SK-N-MC (cell line): ENCODE results near the gene H6PD.
A peak's percentile ranks its signal among the peaks of the same experiment; 100 is the strongest.

Experiments used
- DNase-seq: peaks from one replicate; pipeline ENCODE4 v3.0.0-alpha.2; 2011; ENCODE audit warnings: low read depth, low spot score
- H3K27ac ChIP-seq: fragments of 200-600 bp; sonication (generic); 2 replicates; pipeline ENCODE4 v1.5.1; 2016; ENCODE audit warnings: mixed run types
- H3K36me3 ChIP-seq: fragments of 200-600 bp; sonication (generic); 2 replicates; pipeline ENCODE4 v1.6.1; 2017; ENCODE audit warnings: antibody characterized with exemption, low read length, mixed read lengths; ENCODE audit not compliant: insufficient read depth
- H3K4me3 ChIP-seq: fragments of 200-600 bp; sonication (generic); 2 replicates; pipeline ENCODE4 v1.5.1; 2016
- H3K9ac ChIP-seq: fragments of 200-600 bp; sonication (generic); 2 replicates; pipeline ENCODE4 v1.8.0; 2017; ENCODE audit warnings: mixed run types, mixed read lengths; ENCODE audit not compliant: insufficient read length
- H3K9me3 ChIP-seq: fragments of 200-600 bp; sonication (generic); 2 replicates; pipeline ENCODE4 v1.6.1; 2017; ENCODE audit warnings: low read depth, mild to moderate bottlenecking, antibody characterized with exemption, low read length, moderate library complexity, mixed read lengths
- EZH2 ChIP-seq: fragments of 200-600 bp; sonication (generic); IDR thresholded peaks from one replicate; pipeline ENCODE4 v1.6.1; 2017; ENCODE audit warnings: antibody characterized with exemption
- FOXP2 ChIP-seq: optimal IDR thresholded peaks from 2 replicates; pipeline ENCODE3; 2011; ENCODE audit warnings: mild to moderate bottlenecking, moderate library complexity; ENCODE audit not compliant: insufficient read depth; ENCODE audit errors: extremely low read length, control extremely low read depth
- POLR2AphosphoS5 ChIP-seq: IDR thresholded peaks from 2 replicates; pipeline ENCODE4 v1.6.1; 2012; ENCODE audit warnings: mild to moderate bottlenecking, low read depth, low read length, borderline replicate concordance

Gene H6PD

GRCh38 chr1:9224664-9225410, 9.7 kb upstream of the H6PD start:
- Histone ChIP-seq H3K36me3 (no peaks in the 10 kb centered on the region), H3K9me3 (no peaks in the 10 kb centered on the region), H3K4me3 (no peak overlapping the region), H3K9ac (no peak overlapping the region), H3K27ac (no peak overlapping the region)
- no peak for TF ChIP-seq POLR2AphosphoS5
- TF ChIP-seq FOXP2 = no peak
- no peak for TF ChIP-seq EZH2
- DNase-seq = no peak

- TF ChIP-seq EZH2 (no peak), POLR2AphosphoS5 (no peak), FOXP2 (no peak)
- no peak overlapping the region for H3K27ac ChIP-seq
- H3K4me3 ChIP-seq = no peak overlapping the region
- no peaks in the 10 kb centered on the region for H3K36me3 ChIP-seq
- no peaks in the 10 kb centered on the region for H3K9me3 ChIP-seq
- no peak overlapping the region for H3K9ac ChIP-seq
- DNase-seq = no peak
Observed at GRCh38 chr1:9225411-9225785, 9.2 kb upstream of the H6PD start.

GRCh38 chr1:9228609-9229008, 6.0 kb upstream of the H6PD start:
- Histone ChIP-seq H3K36me3 (no peaks in the 10 kb centered on the region), H3K27ac (no peak overlapping the region), H3K4me3 (no peak overlapping the region), H3K9ac (no peak overlapping the region), H3K9me3 (no peaks in the 10 kb centered on the region)
- DNase-seq = no peak
- TF ChIP-seq FOXP2 = no peak
- no peak for TF ChIP-seq EZH2

- Histone ChIP-seq H3K27ac (no peak overlapping the region), H3K36me3 (no peaks in the 10 kb centered on the region), H3K9me3 (no peaks in the 10 kb centered on the region), H3K9ac (no peak overlapping the region), H3K4me3 (no peak overlapping the region)
- no peak for DNase-seq
- TF ChIP-seq EZH2 = no peak
- TF ChIP-seq POLR2AphosphoS5 = no peak
- TF ChIP-seq FOXP2 = no peak
Observed at GRCh38 chr1:9229549-9229948, 5.0 kb upstream of the H6PD start.

GRCh38 chr1:9230869-9231533, 3.6 kb upstream of the H6PD start:
- no peaks in the 10 kb centered on the region for H3K9me3 ChIP-seq
- no peak for TF ChIP-seq EZH2
- no peak for TF ChIP-seq FOXP2
- TF ChIP-seq POLR2AphosphoS5 = no peak
- no peak overlapping the region for H3K4me3 ChIP-seq
- DNase-seq = no peak
- H3K27ac ChIP-seq = no peak overlapping the region
- H3K9ac ChIP-seq = no peak overlapping the region
- no peaks in the 10 kb centered on the region for H3K36me3 ChIP-seq

GRCh38 chr1:9231648-9232332, 2.8 kb upstream of the H6PD start:
- Histone ChIP-seq H3K4me3 (no peak overlapping the region), H3K36me3 (no peaks in the 10 kb centered on the region), H3K9ac (no peak overlapping the region), H3K27ac (no peak overlapping the region), H3K9me3 (no peaks in the 10 kb centered on the region)
- TF ChIP-seq POLR2AphosphoS5 = no peak
- no peak for TF ChIP-seq FOXP2
- no peak for TF ChIP-seq EZH2
- DNase-seq = no peak

- Histone ChIP-seq H3K27ac (no peak overlapping the region), H3K36me3 (no peaks in the 10 kb centered on the region), H3K9me3 (no peaks in the 10 kb centered on the region), H3K9ac (no peak overlapping the region), H3K4me3 (no peak overlapping the region)
- no peak for TF ChIP-seq FOXP2
- TF ChIP-seq EZH2 = no peak
- no peak for TF ChIP-seq POLR2AphosphoS5
- no peak for DNase-seq
Observed at GRCh38 chr1:9233241-9233941, 1.2 kb upstream of the H6PD start.

GRCh38 chr1:9233942-9234222, 692 bp upstream of the H6PD start:
- no peaks in the 10 kb centered on the region for H3K36me3 ChIP-seq
- no peaks in the 10 kb centered on the region for H3K9me3 ChIP-seq
- TF ChIP-seq POLR2AphosphoS5 (no peak), FOXP2 (no peak), EZH2 (no peak)
- H3K9ac ChIP-seq = no peak overlapping the region
- peak overlapping the region; percentile 77 for H3K4me3 ChIP-seq
- H3K27ac ChIP-seq = no peak overlapping the region
- DNase-seq = no peak

GRCh38 chr1:9235096-9235459, 504 bp downstream of the H6PD start:
- Histone ChIP-seq H3K9me3 (no peaks in the 10 kb centered on the region), H3K4me3 (peak overlapping the region; percentile 94), H3K27ac (peak overlapping the region; percentile 54; the same call in 1 of the 2 replicates), H3K9ac (peak overlapping the region; percentile 95), H3K36me3 (no peaks in the 10 kb centered on the region)
- no peak for DNase-seq
- TF ChIP-seq FOXP2 (no peak), POLR2AphosphoS5 (no peak), EZH2 (no peak)
